ENCODE measurements around the gene DIPK1B. TPM values are rescaled to one million over a fixed set of nuclear protein-coding genes. Genes with fewer than 3 reads are reported as not detected.
A peak's percentile ranks its signal among the peaks of the same experiment; 100 is the strongest.

The DIPK1B gene
- total RNA-seq, 4 donors from 2014 or later = 5.4 to 37.9 (median 15.8) TPM

DNA sequence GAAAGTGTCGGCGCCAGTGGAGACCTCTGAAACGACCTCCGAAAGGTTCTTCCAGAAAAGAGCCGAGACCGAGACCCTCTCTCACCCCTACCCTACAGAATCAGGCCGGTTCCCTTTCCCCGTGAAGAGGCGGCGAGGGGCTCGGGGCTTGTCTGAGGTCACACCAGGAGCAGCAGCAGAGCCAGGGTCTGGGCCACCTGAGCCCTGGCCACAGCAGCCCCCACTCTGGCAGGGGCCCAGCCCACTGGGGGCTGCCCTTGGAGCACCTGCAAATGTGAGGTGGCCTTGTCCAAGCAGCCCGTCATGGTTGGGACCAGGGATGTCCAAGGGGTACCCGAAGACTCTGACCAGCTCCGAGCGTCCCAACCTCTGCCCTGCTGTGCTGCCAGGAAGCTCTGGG lies 34.3 kb upstream of the DIPK1B start:
- Histone ChIP-seq H3K4me3 (no peak overlapping the region), H3K9me3 (no peaks in the 10 kb centered on the region), H3K27me3 (no peaks in the 10 kb centered on the region), H3K27ac (no peak overlapping the region), H3K36me3 (peaks cover 0 to 44% (median 0%) of the 10 kb centered on the region in 3 donors), H3K4me1 (peaks cover 0 to 3% (median 0%) of the 10 kb centered on the region in 4 donors)
- no peak for DNase-seq (ENCODE audit: low spot score in 2 of 2)
- 82 to 90% methylated on average over 11 to 14 of the region's 15 CpGs for WGBS, 2 donors
- TF ChIP-seq EP300 (IDR thresholded peaks at IDR 0.05) (no peak), POLR2A (IDR thresholded peaks at IDR 0.05) (no peak)
- TF ChIP-seq, protein P1, sequence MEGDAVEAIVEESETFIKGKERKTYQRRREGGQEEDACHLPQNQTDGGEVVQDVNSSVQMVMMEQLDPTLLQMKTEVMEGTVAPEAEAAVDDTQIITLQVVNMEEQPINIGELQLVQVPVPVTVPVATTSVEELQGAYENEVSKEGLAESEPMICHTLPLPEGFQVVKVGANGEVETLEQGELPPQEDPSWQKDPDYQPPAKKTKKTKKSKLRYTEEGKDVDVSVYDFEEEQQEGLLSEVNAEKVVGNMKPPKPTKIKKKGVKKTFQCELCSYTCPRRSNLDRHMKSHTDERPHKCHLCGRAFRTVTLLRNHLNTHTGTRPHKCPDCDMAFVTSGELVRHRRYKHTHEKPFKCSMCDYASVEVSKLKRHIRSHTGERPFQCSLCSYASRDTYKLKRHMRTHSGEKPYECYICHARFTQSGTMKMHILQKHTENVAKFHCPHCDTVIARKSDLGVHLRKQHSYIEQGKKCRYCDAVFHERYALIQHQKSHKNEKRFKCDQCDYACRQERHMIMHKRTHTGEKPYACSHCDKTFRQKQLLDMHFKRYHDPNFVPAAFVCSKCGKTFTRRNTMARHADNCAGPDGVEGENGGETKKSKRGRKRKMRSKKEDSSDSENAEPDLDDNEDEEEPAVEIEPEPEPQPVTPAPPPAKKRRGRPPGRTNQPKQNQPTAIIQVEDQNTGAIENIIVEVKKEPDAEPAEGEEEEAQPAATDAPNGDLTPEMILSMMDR (IDR thresholded peaks at IDR 0.05) = no peak

DNA sequence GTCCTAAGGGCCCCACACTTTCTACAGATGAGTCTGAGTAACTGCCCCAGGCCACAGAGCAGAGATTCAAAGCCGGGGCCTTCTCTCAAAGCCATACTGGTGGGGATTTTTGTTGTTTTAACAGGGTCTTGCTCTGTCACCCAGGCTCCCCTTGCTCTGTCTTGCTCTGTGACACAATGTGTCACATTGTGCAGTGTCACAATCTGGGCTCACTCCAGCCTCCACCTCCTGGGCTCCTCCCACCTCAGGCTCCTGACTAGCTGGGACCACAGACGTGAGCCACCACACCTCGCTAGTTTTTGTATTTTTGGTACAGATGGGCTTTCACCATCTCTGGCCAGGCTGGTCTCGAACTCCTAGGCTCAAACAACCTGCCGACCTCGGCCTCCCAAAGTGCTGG lies 33.7 kb upstream of the DIPK1B start:
- H3K9me3 ChIP-seq = no peaks in the 10 kb centered on the region
- H3K4me1 ChIP-seq = peaks cover 0 to 3% (median 0%) of the 10 kb centered on the region in 4 donors
- H3K27me3 ChIP-seq = no peaks in the 10 kb centered on the region
- H3K4me3 ChIP-seq = no peak overlapping the region
- DNase-seq (ENCODE audit: low spot score in 2 of 2) = no peak
- H3K36me3 ChIP-seq = peaks cover 0 to 38% (median 0%) of the 10 kb centered on the region in 3 donors
- WGBS, 2 donors = 62 to 66% methylated on average over 6 of the region's 6 CpGs
- no peak overlapping the region for H3K27ac ChIP-seq
- TF ChIP-seq EP300 (IDR thresholded peaks at IDR 0.05) (no peak), POLR2A (IDR thresholded peaks at IDR 0.05) (no peak)
- TF ChIP-seq, protein P1 (IDR thresholded peaks at IDR 0.05) = no peak

DNA sequence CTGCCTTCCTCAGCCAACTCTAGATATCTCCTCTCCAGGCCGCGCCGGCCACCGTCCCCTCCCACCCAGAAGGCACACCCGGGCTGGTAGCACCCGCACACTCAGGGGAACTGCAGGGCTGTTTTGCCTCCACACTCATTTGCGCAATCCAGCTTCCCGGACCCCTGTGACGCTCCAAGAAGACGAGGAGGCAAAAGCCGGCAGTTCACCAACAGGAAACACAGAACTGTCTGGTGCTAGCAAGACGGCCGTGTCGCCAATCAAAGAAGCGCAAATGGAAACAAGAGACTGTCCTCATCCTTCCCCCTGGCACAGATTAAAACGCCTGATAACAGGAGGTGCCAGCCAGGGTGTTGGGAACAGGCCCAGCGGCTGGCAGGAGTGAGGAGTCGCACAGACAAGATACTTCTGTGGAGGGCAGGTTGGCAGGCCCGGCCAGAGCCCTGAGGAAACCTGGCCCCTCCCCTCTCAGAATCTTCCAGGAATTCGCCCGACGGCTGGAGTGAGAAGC lies 32.9 kb upstream of the DIPK1B start:
- 73 to 79% methylated on average over 22 of the region's 22 CpGs for whole genome bisulfite sequencing, 2 donors
- no peak overlapping the region for H3K4me3 ChIP-seq
- H3K4me1 ChIP-seq = peaks cover 0 to 4% (median 0%) of the 10 kb centered on the region in 4 donors
- H3K27ac ChIP-seq = peak overlapping the region in 2 of 4 donors; percentile 34 to 48
- peak in 1 of 2 donors; percentile 38 for DNase-seq (ENCODE audit: low spot score in 2 of 2)
- H3K36me3 ChIP-seq = peaks cover 0 to 29% (median 0%) of the 10 kb centered on the region in 3 donors
- TF ChIP-seq EP300 (IDR thresholded peaks at IDR 0.05) (peak in 1 of 2 donors; percentile 32), POLR2A (IDR thresholded peaks at IDR 0.05) (no peak)
- TF ChIP-seq, protein P1 (IDR thresholded peaks at IDR 0.05) = no peak
- H3K27me3 ChIP-seq = no peaks in the 10 kb centered on the region
- H3K9me3 ChIP-seq = no peaks in the 10 kb centered on the region

DNA sequence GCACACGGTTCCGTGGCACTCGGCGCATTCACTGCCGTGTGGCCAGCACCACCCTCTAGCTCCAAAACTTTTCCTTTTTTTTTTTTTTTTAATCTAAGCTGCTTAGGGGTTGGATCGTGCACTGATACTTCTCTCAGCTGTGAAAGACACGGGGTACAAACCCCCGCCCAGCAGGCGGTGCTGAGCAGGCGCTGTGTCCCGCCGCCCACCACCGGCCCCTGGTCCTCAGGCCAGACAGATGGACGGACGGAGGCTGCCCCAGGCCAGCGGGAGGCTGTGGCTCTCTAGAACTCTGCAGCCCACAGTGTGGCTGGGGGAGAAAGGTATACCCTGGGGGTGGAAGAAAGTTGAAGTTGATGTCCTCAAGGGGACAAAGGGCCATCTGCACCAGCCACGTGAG lies 31.3 kb upstream of the DIPK1B start:
- peaks cover 0 to 16% (median 0%) of the 10 kb centered on the region in 3 donors for H3K36me3 ChIP-seq

More for the DNA sequence above, 31.3 kb upstream of the DIPK1B start:
- Histone ChIP-seq H3K4me1 (peaks cover 0 to 19% (median 8%) of the 10 kb centered on the region in 4 donors), H3K4me3 (no peak overlapping the region), H3K9me3 (no peaks in the 10 kb centered on the region), H3K27ac (no peak overlapping the region), H3K27me3 (no peaks in the 10 kb centered on the region)
- TF ChIP-seq EP300 (IDR thresholded peaks at IDR 0.05) (no peak), POLR2A (IDR thresholded peaks at IDR 0.05) (no peak)
- TF ChIP-seq, protein P1 (IDR thresholded peaks at IDR 0.05) = no peak
- 89% methylated on average over 17 of the region's 17 CpGs for WGBS, 2 donors
- DNase-seq (ENCODE audit: low spot score in 2 of 2) = no peak
